IMR-90 (cell line): ENCODE measurements around the gene DIP2C.

ENCODE experiments used
- CEBPB ChIP-seq: IDR thresholded peaks from 2 replicates; pipeline ENCODE4 v1.6.1; 2012; ENCODE audit warnings: low read depth, low read length, improper control_type of control experiment
- CHD1 ChIP-seq: IDR thresholded peaks from 2 replicates; pipeline ENCODE4 v1.6.1; 2012; ENCODE audit warnings: low read depth, low read length, improper control_type of control experiment
- CTCF ChIP-seq: conservative IDR thresholded peaks from 2 replicates; pipeline ENCODE4 v1.5.1; 2012; ENCODE audit warnings: mild to moderate bottlenecking, low read depth, low read length, improper control_type of control experiment
- MAZ ChIP-seq: IDR thresholded peaks from 2 replicates; pipeline ENCODE4 v1.6.1; 2012; ENCODE audit warnings: low read depth, mild to moderate bottlenecking, low read length, improper control_type of control experiment, moderate library complexity, borderline replicate concordance
- MXI1 ChIP-seq: IDR thresholded peaks from 2 replicates; pipeline ENCODE4 v1.6.1; 2012; ENCODE audit warnings: low read depth, mild to moderate bottlenecking, low read length, moderate library complexity, borderline replicate concordance
- POLR2A ChIP-seq: IDR thresholded peaks from 2 replicates; pipeline ENCODE4 v1.6.1; 2012; ENCODE audit warnings: mild to moderate bottlenecking, low read depth, low read length
- RAD21 ChIP-seq: IDR thresholded peaks from 2 replicates; pipeline ENCODE4 v1.6.1; 2012; ENCODE audit warnings: low read length, improper control_type of control experiment
- TF ChIP-seq, protein P1 (sequence below): fragments of 150-350 bp; IDR thresholded peaks from 2 replicates; pipeline ENCODE4 v1.6.1; 2017; ENCODE audit warnings: mild to moderate bottlenecking, antibody characterized with exemption, low read length, low read depth

- TF ChIP-seq RAD21 (no peak), CTCF (no peak), POLR2A (no peak), MXI1 (no peak), MAZ (no peak), CEBPB (no peak), CHD1 (no peak)
- TF ChIP-seq, protein P1, sequence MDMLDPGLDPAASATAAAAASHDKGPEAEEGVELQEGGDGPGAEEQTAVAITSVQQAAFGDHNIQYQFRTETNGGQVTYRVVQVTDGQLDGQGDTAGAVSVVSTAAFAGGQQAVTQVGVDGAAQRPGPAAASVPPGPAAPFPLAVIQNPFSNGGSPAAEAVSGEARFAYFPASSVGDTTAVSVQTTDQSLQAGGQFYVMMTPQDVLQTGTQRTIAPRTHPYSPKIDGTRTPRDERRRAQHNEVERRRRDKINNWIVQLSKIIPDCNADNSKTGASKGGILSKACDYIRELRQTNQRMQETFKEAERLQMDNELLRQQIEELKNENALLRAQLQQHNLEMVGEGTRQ, result no peak
These were observed 192.2 kb downstream of the DIP2C start for GRCh38 chr10:497289-497688.
